Neural cell (in vitro differentiated cells): Measurements from ENCODE around the gene TSPAN9. TPM values are rescaled to one million over a fixed set of nuclear protein-coding genes. Genes with fewer than 3 reads are reported as not detected.

Source experiments
- H2AFZ ChIP-seq: fragments of 200-600, 300-800 bp; sonication (generic), shearing (Covaris generic); 2 replicates; pipeline ENCODE4 v1.6.0; 2014; ENCODE audit warnings: low read depth, mild to moderate bottlenecking, antibody characterized with exemption, low read length, moderate library complexity
- H3F3A ChIP-seq: fragments of 200-600 bp; shearing (Covaris generic); 2 replicates; pipeline ENCODE4 v1.6.1; 2016; ENCODE audit warnings: mild to moderate bottlenecking, moderate library complexity, mixed read lengths, antibody characterized with exemption, low read length; ENCODE audit not compliant: insufficient read depth, poor library complexity, severe bottlenecking
- H3K27ac ChIP-seq: fragments of 200-600, 300-800 bp; sonication (generic), shearing (Covaris generic); 2 replicates; pipeline ENCODE4 v1.5.1; 2014; ENCODE audit warnings: mild to moderate bottlenecking, low read length, moderate library complexity
- H3K27me3 ChIP-seq: fragments of 300-800, 200-600 bp; sonication (generic), shearing (Covaris generic); 2 replicates; pipeline ENCODE4 v1.6.0; 2014; ENCODE audit warnings: mild to moderate bottlenecking, low read depth, low read length, moderate library complexity; ENCODE audit not compliant: insufficient read depth
- H3K36me3 ChIP-seq: fragments of 300-800, 200-600 bp; sonication (generic), shearing (Covaris generic); 2 replicates; pipeline ENCODE4 v1.5.1; 2014; ENCODE audit warnings: mild to moderate bottlenecking, antibody characterized with exemption, low read length, moderate library complexity; ENCODE audit not compliant: insufficient read depth
- H3K4me2 ChIP-seq: fragments of 300-800, 200-600 bp; sonication (generic), shearing (Covaris generic); 2 replicates; pipeline ENCODE4 v1.6.0; 2014; ENCODE audit warnings: mild to moderate bottlenecking, low read length
- H3K4me3 ChIP-seq: fragments of 300-800, 200-600 bp; sonication (generic), shearing (Covaris generic); 2 replicates; pipeline ENCODE4 v1.5.1; 2014; ENCODE audit warnings: mild to moderate bottlenecking, low read length, moderate library complexity
- H3K79me2 ChIP-seq: fragments of 200-600 bp; shearing (Covaris generic); replicated peaks from 2 replicates; pipeline ENCODE4 v1.6.0; 2014; ENCODE audit warnings: mild to moderate bottlenecking, low read length, moderate library complexity; ENCODE audit not compliant: insufficient read depth
- H3K9ac ChIP-seq: fragments of 300-800, 200-600 bp; sonication (generic), shearing (Covaris generic); 2 replicates; pipeline ENCODE4 v1.6.1; 2016; ENCODE audit warnings: mild to moderate bottlenecking, low read length, mixed read lengths
- H3K9me2 ChIP-seq: fragments of 200-600 bp; shearing (Covaris generic); 2 replicates; pipeline ENCODE4 v1.6.1; 2016; ENCODE audit warnings: mild to moderate bottlenecking, low read length, mixed read lengths; ENCODE audit not compliant: insufficient read depth
- H3K9me3 ChIP-seq: fragments of 200-600, 300-800 bp; sonication (generic), shearing (Covaris generic); 2 replicates; pipeline ENCODE4 v1.6.1; 2016; ENCODE audit warnings: mild to moderate bottlenecking, mixed run types, low read length, moderate library complexity, mixed read lengths
- H4K20me1 ChIP-seq: fragments of 200-600 bp; shearing (Covaris generic); 2 replicates; pipeline ENCODE4 v1.6.1; 2016; ENCODE audit warnings: mild to moderate bottlenecking, mixed run types; ENCODE audit not compliant: insufficient read depth
- CTCF ChIP-seq: fragments of 450-650 bp; IDR thresholded peaks from 2 replicates; pipeline ENCODE4 v1.5.1; 2014; ENCODE audit warnings: antibody characterized with exemption, mild to moderate bottlenecking, moderate library complexity; ENCODE audit not compliant: poor library complexity, severe bottlenecking
- EP300 ChIP-seq: fragments of 450-650 bp; conservative IDR thresholded peaks from 2 replicates; pipeline ENCODE4 v1.6.1; 2014; ENCODE audit warnings: antibody characterized with exemption, mild to moderate bottlenecking, moderate library complexity; ENCODE audit not compliant: poor library complexity, severe bottlenecking
- EZH2 ChIP-seq: fragments of 200-600, 300-800 bp; shearing (Covaris generic), sonication (generic); IDR thresholded peaks from 2 replicates; pipeline ENCODE4 v1.6.1; 2014; ENCODE audit warnings: antibody characterized with exemption, low read length, borderline replicate concordance, mild to moderate bottlenecking; ENCODE audit not compliant: insufficient read depth, poor library complexity, severe bottlenecking
- MXI1 ChIP-seq: fragments of 450-650 bp; conservative IDR thresholded peaks from 2 replicates; pipeline ENCODE4 v1.6.1; 2014; ENCODE audit warnings: antibody characterized with exemption, mild to moderate bottlenecking; ENCODE audit not compliant: poor library complexity, severe bottlenecking
- POLR2AphosphoS5 ChIP-seq: IDR thresholded peaks from 2 replicates; pipeline ENCODE4 v1.6.1; 2012
- RAD21 ChIP-seq: fragments of 450-650 bp; conservative IDR thresholded peaks from 2 replicates; pipeline ENCODE4 v1.6.1; 2014; ENCODE audit warnings: antibody characterized with exemption, mild to moderate bottlenecking, moderate library complexity
- REST ChIP-seq: IDR thresholded peaks from 2 replicates; pipeline ENCODE4 v1.6.1; 2012; ENCODE audit warnings: borderline replicate concordance
- SMC3 ChIP-seq: fragments of 450-650 bp; conservative IDR thresholded peaks from 2 replicates; pipeline ENCODE4 v1.6.1; 2014; ENCODE audit warnings: antibody characterized with exemption, mild to moderate bottlenecking, moderate library complexity; ENCODE audit not compliant: poor library complexity
- TAF1 ChIP-seq: IDR thresholded peaks from 2 replicates; pipeline ENCODE4 v1.6.1; 2012; ENCODE audit warnings: low read depth
- polyA plus RNA-seq: library from polyadenylated mRNA; depleted of rRNA; stranded (reverse); fragments of >200 nt; gene quantifications from 2 replicates; pipeline ENCODE4 v1.2.3, GENCODE V29; 2014

TSPAN9 gene
- polyA plus RNA-seq, 1 donor from 2014 or later = 11.9 TPM

- TF ChIP-seq EZH2 = no peak
- no peak for TF ChIP-seq CTCF
- no peak for TF ChIP-seq MXI1
- no peak for TF ChIP-seq TAF1
- H3K27me3 ChIP-seq = no peaks in the 10 kb centered on the region
- no peaks in the 10 kb centered on the region for H3F3A ChIP-seq
- H4K20me1 ChIP-seq = no peaks in the 10 kb centered on the region
- no peak overlapping the region for H2AFZ ChIP-seq
- H3K9ac ChIP-seq = no peak overlapping the region
- no peaks in the 10 kb centered on the region for H3K9me2 ChIP-seq
- no peak overlapping the region for H3K4me3 ChIP-seq
- no peaks in the 10 kb centered on the region for H3K79me2 ChIP-seq
- no peak overlapping the region for H3K4me2 ChIP-seq
- H3K27ac ChIP-seq = no peak overlapping the region
- H3K36me3 ChIP-seq = no peaks in the 10 kb centered on the region
- no peaks in the 10 kb centered on the region for H3K9me3 ChIP-seq
These were observed 164.4 kb downstream of the TSPAN9 start for GRCh38 chr12:3241621-3242020.

GRCh38 chr12:3242199-3242863, 165.2 kb downstream of the TSPAN9 start:
- no peaks in the 10 kb centered on the region for H3K9me3 ChIP-seq
- H3K79me2 ChIP-seq = no peaks in the 10 kb centered on the region
- H3K36me3 ChIP-seq = no peaks in the 10 kb centered on the region
- no peaks in the 10 kb centered on the region for H3K9me2 ChIP-seq
- no peak overlapping the region for H2AFZ ChIP-seq
- H3K9ac ChIP-seq = no peak overlapping the region
- TF ChIP-seq SMC3 (no peak), EZH2 (no peak), CTCF (no peak), POLR2AphosphoS5 (no peak), MXI1 (no peak), EP300 (no peak), REST (no peak), TAF1 (no peak), RAD21 (no peak)
- H3K4me2 ChIP-seq = no peak overlapping the region
- no peaks in the 10 kb centered on the region for H3F3A ChIP-seq
- no peaks in the 10 kb centered on the region for H3K27me3 ChIP-seq
- no peaks in the 10 kb centered on the region for H4K20me1 ChIP-seq
- no peak overlapping the region for H3K27ac ChIP-seq
- H3K4me3 ChIP-seq = no peak overlapping the region
